ENCODE measurements around the gene PTX4. TPM values are rescaled to one million over a fixed set of nuclear protein-coding genes. Genes with fewer than 3 reads are reported as not detected.

Gene PTX4
- total RNA-seq, 1 donor = 0.43 TPM

DNA sequence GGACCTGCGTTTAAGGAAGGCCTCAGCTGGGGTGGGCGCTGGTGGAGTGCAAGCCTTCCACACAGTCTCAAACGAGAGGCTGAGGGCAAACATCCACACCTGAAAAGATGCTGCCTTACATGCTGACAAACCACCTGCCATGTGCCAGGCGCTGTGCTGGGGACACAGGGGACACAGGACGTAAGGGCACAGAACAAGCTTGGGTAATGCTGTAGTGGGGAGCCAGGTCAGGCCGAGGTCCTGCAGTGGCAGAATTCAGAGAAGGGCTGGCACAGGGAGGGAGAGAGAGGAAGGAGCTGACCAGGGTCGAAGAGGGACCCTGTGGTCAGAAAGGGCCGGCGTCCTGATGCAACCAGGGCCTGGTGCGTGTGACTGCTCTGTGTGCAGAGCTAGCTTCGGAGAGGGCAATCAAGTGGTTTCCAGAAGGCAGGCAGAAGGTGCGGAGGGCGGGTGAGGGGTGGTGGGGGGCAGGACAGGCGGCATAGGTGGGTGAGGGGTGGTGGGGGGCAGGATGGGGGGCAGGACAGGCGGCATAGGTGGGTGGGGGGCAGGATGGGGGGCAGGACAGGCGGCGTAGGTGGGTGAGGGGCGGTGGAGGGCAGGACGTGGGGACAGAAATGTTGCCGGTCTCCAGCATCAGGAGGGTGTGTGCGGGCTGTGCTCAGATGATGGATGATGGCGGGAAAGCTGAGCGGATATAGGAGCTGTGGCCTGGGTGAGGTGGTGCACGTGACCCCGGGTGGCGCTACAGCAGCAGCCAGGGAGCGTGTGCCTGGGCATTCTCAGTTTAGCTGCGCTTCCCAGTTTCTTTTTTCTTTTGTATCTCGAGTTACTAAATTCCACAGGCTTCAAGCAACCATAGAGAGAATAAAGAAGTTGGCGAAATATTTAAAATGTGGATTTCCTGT is 23.2 kb upstream of the PTX4 start:
- no peak for DNase-seq (ENCODE audit: low read depth)
- no peak overlapping the region for H3K4me3 ChIP-seq (ENCODE audit: low read depth, low read length)
- TF ChIP-seq, protein P1, sequence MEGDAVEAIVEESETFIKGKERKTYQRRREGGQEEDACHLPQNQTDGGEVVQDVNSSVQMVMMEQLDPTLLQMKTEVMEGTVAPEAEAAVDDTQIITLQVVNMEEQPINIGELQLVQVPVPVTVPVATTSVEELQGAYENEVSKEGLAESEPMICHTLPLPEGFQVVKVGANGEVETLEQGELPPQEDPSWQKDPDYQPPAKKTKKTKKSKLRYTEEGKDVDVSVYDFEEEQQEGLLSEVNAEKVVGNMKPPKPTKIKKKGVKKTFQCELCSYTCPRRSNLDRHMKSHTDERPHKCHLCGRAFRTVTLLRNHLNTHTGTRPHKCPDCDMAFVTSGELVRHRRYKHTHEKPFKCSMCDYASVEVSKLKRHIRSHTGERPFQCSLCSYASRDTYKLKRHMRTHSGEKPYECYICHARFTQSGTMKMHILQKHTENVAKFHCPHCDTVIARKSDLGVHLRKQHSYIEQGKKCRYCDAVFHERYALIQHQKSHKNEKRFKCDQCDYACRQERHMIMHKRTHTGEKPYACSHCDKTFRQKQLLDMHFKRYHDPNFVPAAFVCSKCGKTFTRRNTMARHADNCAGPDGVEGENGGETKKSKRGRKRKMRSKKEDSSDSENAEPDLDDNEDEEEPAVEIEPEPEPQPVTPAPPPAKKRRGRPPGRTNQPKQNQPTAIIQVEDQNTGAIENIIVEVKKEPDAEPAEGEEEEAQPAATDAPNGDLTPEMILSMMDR (IDR thresholded peaks at IDR 0.05; ENCODE audit: insufficient read depth, low read depth, low read length) = no peak

DNA sequence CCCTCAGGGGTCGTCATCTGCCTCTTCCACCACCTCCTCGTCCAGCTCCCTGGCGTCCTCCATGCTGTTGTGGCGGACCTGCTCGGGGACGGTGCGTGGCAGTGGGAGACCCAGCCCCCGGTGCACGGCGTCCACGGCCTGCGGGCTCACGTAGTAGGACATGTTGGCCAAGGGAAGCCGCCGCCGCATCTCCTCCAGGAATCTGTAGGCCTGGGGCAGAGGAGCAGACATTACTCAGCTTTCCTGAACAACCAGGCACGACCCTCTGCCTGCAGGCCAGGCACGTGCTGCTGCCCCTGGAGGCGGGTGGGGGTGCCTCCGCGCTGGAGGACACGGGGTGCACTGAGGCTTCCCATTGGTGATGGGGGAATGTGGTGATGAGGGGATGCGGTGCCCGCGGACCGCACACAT is 22.2 kb upstream of the PTX4 start:
- no peak overlapping the region for H3K4me3 ChIP-seq (ENCODE audit: low read depth, low read length)
- TF ChIP-seq, protein P1 (IDR thresholded peaks at IDR 0.05; ENCODE audit: insufficient read depth, low read depth, low read length) = no peak
- no peak for DNase-seq (ENCODE audit: low read depth)

DNA sequence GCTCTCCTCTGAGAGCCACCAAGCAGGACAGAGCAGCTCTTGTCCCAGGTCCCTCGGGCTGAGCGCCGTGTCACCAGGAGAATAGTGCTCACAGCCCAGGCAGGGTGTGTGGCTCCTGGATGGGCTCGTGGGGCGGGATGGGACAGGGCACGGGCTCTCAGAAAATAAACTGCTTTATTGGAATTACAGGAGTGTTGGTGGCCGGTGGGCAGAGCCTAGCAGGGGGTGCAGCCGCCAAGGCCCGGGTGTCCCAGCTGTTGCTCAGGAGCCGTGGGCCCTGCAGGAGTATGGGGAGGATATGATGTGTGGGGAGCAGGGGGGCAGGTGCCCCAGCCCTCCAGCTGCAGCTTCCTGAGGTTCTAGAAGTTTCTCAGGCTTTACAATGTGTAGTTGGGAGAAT is 21.5 kb upstream of the PTX4 start:
- no peak for DNase-seq (ENCODE audit: low read depth)
- TF ChIP-seq, protein P1 (IDR thresholded peaks at IDR 0.05; ENCODE audit: insufficient read depth, low read depth, low read length) = no peak
- no peak overlapping the region for H3K4me3 ChIP-seq (ENCODE audit: low read depth, low read length)

DNA sequence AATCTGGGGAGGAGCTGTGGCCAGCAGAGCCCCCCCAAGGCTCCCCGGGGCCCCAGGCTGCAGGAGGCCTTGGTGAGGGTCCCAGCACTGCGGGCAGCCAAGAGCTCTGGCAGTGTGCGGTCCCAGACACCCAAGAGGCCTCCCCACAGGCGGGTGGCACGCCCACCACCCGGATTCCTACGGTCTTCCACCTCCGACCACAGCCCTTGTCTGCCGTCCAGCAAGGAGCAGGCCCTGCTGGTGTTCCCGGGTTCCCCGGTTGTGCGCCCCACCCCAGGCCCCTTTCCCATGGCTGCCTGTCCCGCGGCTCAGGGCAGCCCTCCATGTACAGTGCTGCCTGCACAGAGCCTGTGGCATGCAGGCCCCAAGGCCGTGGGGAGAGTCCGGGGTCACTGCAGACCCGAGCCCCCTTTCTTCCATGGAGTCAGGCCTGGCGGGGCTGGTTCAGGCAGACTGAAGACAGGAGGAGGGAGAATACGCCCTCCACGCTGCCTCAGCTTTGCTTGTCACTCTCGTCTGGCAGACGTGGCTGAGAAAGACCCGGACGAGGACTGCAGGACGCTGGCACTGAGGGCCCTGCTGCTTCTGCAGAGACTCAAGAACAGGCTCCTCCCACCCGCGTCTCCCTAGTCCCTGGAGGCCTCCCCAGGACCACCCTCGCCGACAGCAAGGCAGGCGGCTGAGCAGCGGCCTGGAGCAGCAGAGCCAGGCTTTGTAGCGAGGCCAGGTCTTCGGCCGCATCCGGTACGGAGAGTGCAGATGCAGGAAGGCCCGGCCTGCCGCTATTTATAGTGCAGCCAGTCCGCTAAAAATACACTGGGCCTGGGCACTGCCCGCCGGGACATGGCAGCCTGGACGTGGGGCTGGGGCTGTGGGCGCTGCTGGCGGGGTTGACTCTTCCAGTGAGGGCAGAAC is 20.8 kb upstream of the PTX4 start:
- no peak for DNase-seq (ENCODE audit: low read depth)
- TF ChIP-seq, protein P1 (IDR thresholded peaks at IDR 0.05; ENCODE audit: insufficient read depth, low read depth, low read length) = no peak

DNA sequence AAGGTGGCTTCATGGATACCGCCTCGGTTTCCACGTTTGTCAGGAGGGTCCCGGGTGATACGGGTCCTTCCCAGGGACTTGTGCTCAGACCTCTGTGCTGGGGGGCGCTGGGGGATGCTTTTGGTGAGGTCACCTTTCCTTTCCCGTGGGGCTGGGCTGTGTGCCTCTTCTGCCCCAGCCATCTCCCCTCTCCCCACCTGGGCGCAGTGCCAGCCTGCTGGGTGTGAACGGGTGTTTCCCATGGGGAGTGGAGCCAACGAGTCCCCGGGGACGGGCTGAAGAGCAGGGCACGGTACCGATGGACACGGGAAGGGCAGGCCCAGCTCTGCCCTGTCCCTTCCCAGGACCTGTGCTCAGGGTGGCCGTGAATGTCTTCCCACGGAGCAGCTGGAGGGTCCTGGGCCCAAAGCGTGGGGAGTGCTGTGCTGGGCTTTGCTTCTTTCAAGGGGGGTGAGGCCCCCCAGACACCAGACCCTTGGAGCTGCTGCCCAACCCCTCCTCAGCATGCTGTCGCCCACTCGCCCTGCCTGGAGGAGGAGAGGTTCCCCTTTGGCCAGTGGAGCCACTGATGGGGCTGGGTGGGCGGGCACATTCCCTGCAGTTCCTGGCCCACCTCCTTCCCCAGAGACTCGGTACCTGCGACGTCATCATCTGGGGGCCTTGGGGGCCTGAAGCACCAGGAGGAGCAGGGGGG is 19.9 kb upstream of the PTX4 start:
- DNase-seq (ENCODE audit: low read depth) = no peak
- H3K4me3 ChIP-seq (ENCODE audit: low read depth, low read length) = no peak overlapping the region
- TF ChIP-seq, protein P1 (IDR thresholded peaks at IDR 0.05; ENCODE audit: insufficient read depth, low read depth, low read length) = no peak

More for the DNA sequence above, 20.8 kb upstream of the PTX4 start:
- no peak overlapping the region for H3K4me3 ChIP-seq (ENCODE audit: low read depth, low read length)

DNA sequence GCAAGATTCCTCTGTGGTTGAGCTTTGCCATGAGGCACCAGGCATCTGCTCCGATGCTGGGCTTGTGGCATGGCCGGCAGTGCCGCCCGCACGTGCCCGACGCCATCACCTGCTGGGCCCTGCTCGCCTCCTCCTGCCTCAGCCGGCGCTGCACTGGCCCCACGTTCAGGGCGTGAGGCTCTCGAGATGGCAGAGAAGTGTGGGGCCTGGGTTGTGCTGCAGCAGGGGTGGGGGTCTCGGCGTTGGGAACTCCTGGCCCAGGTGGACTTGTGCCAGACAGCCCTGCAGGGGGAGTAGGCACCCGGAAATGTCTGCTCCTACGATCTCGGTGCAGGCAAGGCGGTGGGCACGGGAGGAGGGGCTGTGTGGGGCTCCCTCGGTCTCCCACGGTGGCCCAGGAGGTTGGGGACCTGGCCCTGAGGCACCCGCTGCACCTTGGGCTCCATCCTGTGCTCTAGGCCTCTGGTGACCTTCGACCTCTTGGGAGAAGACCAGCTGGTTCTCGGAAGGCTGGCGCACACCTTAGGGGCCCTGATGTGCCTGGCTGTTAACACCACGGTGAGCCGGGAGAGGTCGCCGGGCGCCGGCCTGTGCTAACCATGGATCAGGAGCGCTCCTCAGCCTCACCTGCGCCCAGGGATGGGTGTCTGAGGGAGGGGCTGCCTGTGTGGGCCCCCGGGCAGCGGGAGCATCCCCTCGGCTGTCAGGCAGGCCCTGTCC is 17.9 kb upstream of the PTX4 start:
- DNase-seq (ENCODE audit: low read depth) = no peak
- no peak overlapping the region for H3K4me3 ChIP-seq (ENCODE audit: low read depth, low read length)
- TF ChIP-seq, protein P1 (IDR thresholded peaks at IDR 0.05; ENCODE audit: insufficient read depth, low read depth, low read length) = no peak

Data from fibroblast of villous mesenchyme (primary cell).